ENCODE results near the gene GRM8.

Gene GRM8

GRCh38 chr7:126667742-126668366, 584.9 kb downstream of the GRM8 start:
- no peak for DNase-seq (ENCODE audit: low read depth in 2 of 2)

- DNase-seq (ENCODE audit: low read depth in 2 of 2), result no peak
These were observed 589.9 kb downstream of the GRM8 start for GRCh38 chr7:126662856-126663255.

- no peak for DNase-seq (ENCODE audit: low read depth in 2 of 2)
These were observed 593.6 kb downstream of the GRM8 start for GRCh38 chr7:126659124-126659523.

- DNase-seq (ENCODE audit: low read depth in 2 of 2), result no peak
These were observed 594.1 kb downstream of the GRM8 start for GRCh38 chr7:126658684-126659083.

- no peak for DNase-seq (ENCODE audit: low read depth in 2 of 2)
These were observed 595.0 kb downstream of the GRM8 start for GRCh38 chr7:126657599-126658358.

- no peak for DNase-seq (ENCODE audit: low read depth in 2 of 2)
These were observed 595.6 kb downstream of the GRM8 start for GRCh38 chr7:126657137-126657536.

GRCh38 chr7:126656165-126656564, 596.6 kb downstream of the GRM8 start:
- DNase-seq (ENCODE audit: low read depth in 2 of 2), result no peak

- no peak for DNase-seq (ENCODE audit: low read depth in 2 of 2)
These were observed 615.2 kb downstream of the GRM8 start for GRCh38 chr7:126637538-126637937.

GRCh38 chr7:126635545-126635944, 617.2 kb downstream of the GRM8 start:
- DNase-seq (ENCODE audit: low read depth in 2 of 2), result no peak

GRCh38 chr7:126608339-126608776, 644.4 kb downstream of the GRM8 start:
- DNase-seq (ENCODE audit: low read depth in 2 of 2), result no peak

GRCh38 chr7:126606331-126606730, 646.4 kb downstream of the GRM8 start:
- no peak for DNase-seq (ENCODE audit: low read depth in 2 of 2)

GRCh38 chr7:126605553-126605952, 647.2 kb downstream of the GRM8 start:
- DNase-seq (ENCODE audit: low read depth in 2 of 2), result no peak

GRCh38 chr7:126605056-126605455, 647.7 kb downstream of the GRM8 start:
- no peak for DNase-seq (ENCODE audit: low read depth in 2 of 2)

- DNase-seq (ENCODE audit: low read depth in 2 of 2), result no peak
These were observed 663.6 kb downstream of the GRM8 start for GRCh38 chr7:126589068-126589684.

- DNase-seq (ENCODE audit: low read depth in 2 of 2), result no peak
These were observed 674.4 kb downstream of the GRM8 start for GRCh38 chr7:126578338-126578737.

- DNase-seq (ENCODE audit: low read depth in 2 of 2), result no peak
These were observed 678.2 kb downstream of the GRM8 start for GRCh38 chr7:126574276-126575250.

GRCh38 chr7:126570845-126571244, 681.9 kb downstream of the GRM8 start:
- DNase-seq (ENCODE audit: low read depth in 2 of 2), result no peak

GRCh38 chr7:126569402-126569801, 683.3 kb downstream of the GRM8 start:
- no peak for DNase-seq (ENCODE audit: low read depth in 2 of 2)

- no peak for DNase-seq (ENCODE audit: low read depth in 2 of 2)
These were observed 695.5 kb downstream of the GRM8 start for GRCh38 chr7:126557271-126557670.

- no peak for DNase-seq (ENCODE audit: low read depth in 2 of 2)
These were observed 711.3 kb downstream of the GRM8 start for GRCh38 chr7:126541406-126541805.

- DNase-seq (ENCODE audit: low read depth in 2 of 2), result no peak
These were observed 717.6 kb downstream of the GRM8 start for GRCh38 chr7:126535176-126535575.

GRCh38 chr7:126533715-126534114, 719.0 kb downstream of the GRM8 start:
- DNase-seq (ENCODE audit: low read depth in 2 of 2), result no peak
